GM13976 (cell line): ENCODE data around the gene MYRIP.

ENCODE experiments used
- DNase-seq: peaks from one replicate; pipeline ENCODE4 v3.0.0; 2012; ENCODE audit warnings: low spot score
- in situ Hi-C: fragments of 300-500 bp; cut with MboI; formaldehyde crosslinking; loops from one replicate; pipeline ENCODE4 v1.12.0; 2022; ENCODE audit warnings: low sequenced_read_pairs, mixed read lengths, inconsistent platforms; ENCODE audit not compliant: unreplicated experiment
- TF ChIP-seq, protein P1 (sequence below): IDR thresholded peaks from 2 replicates; pipeline ENCODE4 v1.5.1; 2012; ENCODE audit warnings: borderline replicate concordance, mild to moderate bottlenecking; ENCODE audit not compliant: insufficient read depth; ENCODE audit errors: extremely low read depth, missing control alignments, control extremely low read depth

MYRIP gene

DNA sequence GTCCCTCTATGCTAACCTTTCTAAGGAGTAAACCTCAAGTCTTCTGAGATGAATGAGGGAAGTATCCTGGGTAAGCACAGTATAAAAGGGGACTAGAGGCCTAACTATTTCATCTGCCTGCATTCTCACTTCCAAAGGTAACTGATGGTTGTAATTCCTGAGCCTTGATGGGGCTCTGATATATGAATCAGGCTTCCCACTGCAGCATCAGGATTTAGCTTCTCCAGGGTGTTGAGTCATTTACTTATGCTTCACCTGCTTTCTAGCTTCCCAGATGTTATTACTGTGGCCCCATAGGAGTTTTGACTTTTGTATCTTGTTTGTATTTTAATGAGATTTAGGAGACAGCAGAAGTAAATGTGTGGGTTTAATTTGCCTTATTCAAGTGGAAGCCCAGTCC, 292.8 kb downstream of the MYRIP start:
- TF ChIP-seq, protein P1, sequence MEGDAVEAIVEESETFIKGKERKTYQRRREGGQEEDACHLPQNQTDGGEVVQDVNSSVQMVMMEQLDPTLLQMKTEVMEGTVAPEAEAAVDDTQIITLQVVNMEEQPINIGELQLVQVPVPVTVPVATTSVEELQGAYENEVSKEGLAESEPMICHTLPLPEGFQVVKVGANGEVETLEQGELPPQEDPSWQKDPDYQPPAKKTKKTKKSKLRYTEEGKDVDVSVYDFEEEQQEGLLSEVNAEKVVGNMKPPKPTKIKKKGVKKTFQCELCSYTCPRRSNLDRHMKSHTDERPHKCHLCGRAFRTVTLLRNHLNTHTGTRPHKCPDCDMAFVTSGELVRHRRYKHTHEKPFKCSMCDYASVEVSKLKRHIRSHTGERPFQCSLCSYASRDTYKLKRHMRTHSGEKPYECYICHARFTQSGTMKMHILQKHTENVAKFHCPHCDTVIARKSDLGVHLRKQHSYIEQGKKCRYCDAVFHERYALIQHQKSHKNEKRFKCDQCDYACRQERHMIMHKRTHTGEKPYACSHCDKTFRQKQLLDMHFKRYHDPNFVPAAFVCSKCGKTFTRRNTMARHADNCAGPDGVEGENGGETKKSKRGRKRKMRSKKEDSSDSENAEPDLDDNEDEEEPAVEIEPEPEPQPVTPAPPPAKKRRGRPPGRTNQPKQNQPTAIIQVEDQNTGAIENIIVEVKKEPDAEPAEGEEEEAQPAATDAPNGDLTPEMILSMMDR = no peak
- in situ Hi-C loops = no loop called here

DNA sequence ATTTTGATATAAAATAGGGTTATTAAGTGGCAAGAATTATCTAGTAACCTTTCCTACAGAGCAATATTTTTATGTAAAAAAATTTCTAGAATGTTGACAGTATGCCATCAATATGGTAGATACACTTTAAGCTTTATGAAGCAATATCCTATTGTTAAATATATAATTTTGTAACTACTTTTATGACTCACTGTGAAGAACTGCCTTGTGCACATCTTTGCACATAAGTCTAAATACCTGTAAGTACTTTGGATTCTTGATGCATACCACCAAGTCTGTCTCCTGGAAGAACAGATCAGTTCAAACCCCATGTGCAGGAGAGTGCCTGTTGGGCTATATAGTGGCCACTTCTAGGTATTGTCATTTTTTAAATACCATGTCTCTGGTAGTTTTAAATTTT, 294.4 kb downstream of the MYRIP start:
- DNase-seq = no peak
- in situ Hi-C loops = no loop called here
- TF ChIP-seq, protein P1 = no peak

More for the DNA sequence above, 292.8 kb downstream of the MYRIP start:
- DNase-seq = no peak

DNA sequence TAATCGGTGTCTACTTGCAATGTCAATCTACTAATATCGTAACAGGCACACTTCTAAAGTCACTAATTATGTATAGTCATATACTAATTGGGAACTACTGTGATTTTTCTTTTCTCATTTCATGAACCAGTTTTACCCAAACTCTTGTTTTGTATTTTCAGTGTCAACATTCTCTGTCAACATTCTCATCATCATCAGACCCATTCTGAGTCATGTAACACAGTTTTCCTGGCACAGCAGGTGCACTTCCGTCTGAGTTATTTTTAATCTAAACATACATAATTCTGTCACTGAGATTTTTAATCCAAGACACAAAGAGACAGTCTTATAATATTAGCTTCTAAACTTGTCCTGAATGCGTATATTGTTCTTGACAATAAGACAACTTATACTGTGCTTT, 295.0 kb downstream of the MYRIP start:
- no peak for DNase-seq
- in situ Hi-C loops = no loop called here
- TF ChIP-seq, protein P1 = no peak

DNA sequence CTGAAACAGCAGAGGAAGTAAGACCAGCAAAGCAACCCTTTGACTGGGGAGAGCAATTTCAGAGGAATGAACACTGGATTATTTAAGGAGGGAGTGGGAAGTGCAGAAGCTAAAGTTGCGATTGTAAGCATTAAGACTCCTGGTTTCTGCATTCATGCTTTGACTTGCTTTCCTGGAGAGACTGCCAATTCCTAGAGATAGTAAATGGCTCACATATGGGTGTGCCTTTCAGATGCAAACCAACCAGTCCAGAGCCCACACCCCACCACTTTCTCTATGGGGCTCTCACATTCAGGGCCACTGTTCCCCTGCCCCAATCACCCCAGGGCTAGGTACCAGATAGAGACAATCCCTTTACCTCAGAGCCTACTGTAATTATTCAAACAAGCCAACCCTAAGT, 299.2 kb downstream of the MYRIP start:
- TF ChIP-seq, protein P1 = no peak
- DNase-seq = no peak
- in situ Hi-C loops = no loop called here

DNA sequence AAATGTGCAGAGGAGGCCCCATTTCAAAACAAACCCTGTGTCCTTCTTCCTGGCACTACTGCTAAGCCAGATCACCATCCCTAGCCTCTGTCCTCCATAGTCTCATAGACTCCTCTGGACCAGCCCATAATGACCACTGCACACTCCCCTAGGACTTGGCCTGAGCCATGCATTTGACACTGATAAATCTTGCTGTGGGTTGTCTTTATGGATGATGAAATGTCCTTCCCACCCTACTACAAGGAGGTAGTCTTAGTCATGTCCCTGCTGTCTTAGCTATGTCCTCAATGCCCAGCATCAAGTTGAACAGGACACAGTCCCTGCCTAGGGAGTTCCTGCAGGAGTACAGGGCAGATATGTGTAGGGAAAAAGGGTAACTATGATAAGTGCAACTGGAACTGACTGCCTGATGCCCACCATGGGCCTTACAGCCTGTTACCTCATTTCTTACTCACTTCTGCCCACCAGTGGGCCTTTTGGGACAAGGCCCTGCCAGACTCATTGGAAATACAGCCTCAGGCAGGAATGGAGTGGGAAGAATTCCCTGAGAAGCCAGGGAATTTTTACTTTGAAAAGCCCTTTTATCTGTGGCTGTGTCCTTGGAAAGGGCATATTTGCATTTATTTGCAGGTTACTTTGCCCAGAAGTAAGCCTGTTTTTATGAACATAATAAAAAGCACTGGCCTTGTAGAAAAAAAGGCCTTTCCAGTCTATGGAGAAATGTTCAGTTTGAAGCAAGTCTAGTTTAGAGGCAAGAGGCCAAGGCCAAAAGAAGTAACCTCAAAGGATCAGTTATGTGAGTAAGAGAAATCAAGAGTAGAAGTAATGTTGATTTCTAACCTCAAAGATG, 300.5 kb downstream of the MYRIP start:
- in situ Hi-C loops = no loop called here
- TF ChIP-seq, protein P1 = no peak
- DNase-seq = no peak

DNA sequence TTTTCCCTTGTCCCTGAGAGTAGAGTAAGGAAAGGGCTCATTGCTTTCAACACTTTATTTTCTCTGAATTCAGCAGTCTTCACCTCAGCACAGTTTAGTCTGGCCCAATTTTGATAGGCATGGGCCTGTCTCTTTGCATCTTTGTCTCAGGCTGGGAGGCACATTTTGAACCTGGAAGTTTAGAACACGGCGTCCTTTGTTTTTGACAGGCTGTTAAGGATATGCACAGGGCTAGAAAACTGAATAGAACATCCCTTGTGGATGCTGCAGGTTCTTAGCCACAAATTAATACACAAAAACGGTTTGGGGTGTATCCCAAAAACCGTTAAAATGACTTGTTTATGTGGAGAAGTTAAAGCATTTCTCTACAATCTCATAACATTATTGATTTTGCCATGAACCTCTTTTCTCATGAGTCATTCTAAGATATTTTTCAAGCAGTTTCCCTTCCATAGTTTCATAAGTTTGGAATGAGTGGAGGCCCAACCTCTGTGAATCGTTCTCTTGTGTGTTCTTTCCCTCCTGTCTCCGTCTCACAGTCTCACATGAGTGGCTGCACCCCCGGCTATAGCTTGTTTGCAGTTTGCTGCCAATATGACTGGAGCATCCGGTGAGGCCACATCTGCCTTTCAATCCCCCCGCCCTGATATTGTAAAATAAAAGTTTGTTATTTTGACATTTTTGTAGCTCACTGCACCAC, 307.2 kb downstream of the MYRIP start:
- TF ChIP-seq, protein P1 = no peak
- no peak for DNase-seq
- in situ Hi-C loops = no loop called here

DNA sequence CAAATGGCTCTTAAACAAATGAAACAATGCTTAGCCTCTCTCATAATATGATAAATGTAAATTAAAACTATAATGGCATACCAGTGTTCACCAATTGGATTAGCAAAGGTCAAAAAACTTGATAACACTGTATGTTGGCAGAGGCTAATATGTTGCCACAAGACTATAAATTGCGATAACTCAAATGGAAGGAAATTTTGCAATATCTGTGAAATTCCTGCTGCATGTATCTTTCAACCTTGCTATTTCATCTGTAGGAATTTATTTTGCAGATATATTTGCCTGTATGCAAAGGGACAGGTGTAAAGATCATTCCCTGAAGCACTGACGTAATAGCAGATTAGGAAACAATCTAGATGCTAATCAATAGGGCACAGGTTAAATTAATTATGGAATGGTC, 308.7 kb downstream of the MYRIP start:
- TF ChIP-seq, protein P1 = no peak
- no peak for DNase-seq
- in situ Hi-C loops = no loop called here
